ENCODE results near the gene CCDC33.

- TF ChIP-seq CTCF (IDR thresholded peaks at IDR 0.05; ENCODE audit: insufficient read depth, low read depth, low read length) (no peak), EZH2 (IDR thresholded peaks at IDR 0.05; ENCODE audit: insufficient read depth, low read length) (no peak)
Observed at GRCh38 chr15:74259292-74259648, 23.1 kb downstream of the CCDC33 start.
